Caco-2 (cell line): ENCODE measurements around the gene PCIF1. TPM values are rescaled to one million over a fixed set of nuclear protein-coding genes. Genes with fewer than 3 reads are reported as not detected.

Experiments
- BruUV-seq: library from RNA; stranded (reverse); fragments of 400-500 nt; replicated peaks from 2 replicates; lab custom pipeline; 2021; lab: Mats Ljungman, UMichigan
- CTCF ChIA-PET: fragments of 300-600 bp; sonication (Branson Sonifier 250); formaldehyde crosslinking; loops from one replicate; lab custom pipeline; 2022; ENCODE audit warnings: antibody characterized with exemption; lab: Charles Lee
- POLR2A ChIA-PET: fragments of 300-600 bp; sonication (Branson Sonifier 250); formaldehyde crosslinking; loops from one replicate; lab custom pipeline; 2022; ENCODE audit warnings: antibody characterized with exemption; lab: Charles Lee
- DNase-seq, 2 experiments: peaks; one replicate each; pipeline versions ENCODE4 v3.0.0 to v3.0.0-alpha.2; 2020 to 2022
- H3K27me3 ChIP-seq: replicated peaks from 2 replicates; pipeline ENCODE4 v1.6.0; 2011; ENCODE audit warnings: low read length; ENCODE audit not compliant: control insufficient read depth, insufficient read depth
- H3K36me3 ChIP-seq: 2 replicates; pipeline ENCODE4 v1.5.1; 2011; ENCODE audit warnings: low read length; ENCODE audit not compliant: control insufficient read depth, insufficient read depth
- H3K4me1 ChIP-seq: fragments of 250-450 bp; sonication (Bioruptor Pico); 2 replicates; pipeline ENCODE4 v1.5.1; 2020; ENCODE audit warnings: mild to moderate bottlenecking
- H3K4me3 ChIP-seq: 2 replicates; pipeline ENCODE4 v1.5.1; 2011; ENCODE audit warnings: low read depth, mild to moderate bottlenecking, control low read depth, low read length
- H3K9me3 ChIP-seq: fragments of 250-450 bp; sonication (Bioruptor Pico); 2 replicates; pipeline ENCODE4 v1.5.1; 2020; ENCODE audit warnings: mild to moderate bottlenecking, moderate library complexity
- H3K27ac Mint-ChIP-seq: one replicate; pipeline ENCODE4 v1.8.0; 2022; ENCODE audit warnings: mixed read lengths; ENCODE audit not compliant: unreplicated experiment
- H3K27me3 Mint-ChIP-seq: one replicate; pipeline ENCODE4 v1.8.0; 2022; ENCODE audit warnings: mixed read lengths; ENCODE audit not compliant: insufficient read depth, unreplicated experiment
- H3K36me3 Mint-ChIP-seq: one replicate; pipeline ENCODE4 v1.8.0; 2022; ENCODE audit warnings: mild to moderate bottlenecking, mixed read lengths; ENCODE audit not compliant: insufficient read depth, unreplicated experiment
- H3K4me1 Mint-ChIP-seq: one replicate; pipeline ENCODE4 v1.8.0; 2022; ENCODE audit warnings: low read depth, mixed read lengths; ENCODE audit not compliant: unreplicated experiment
- H3K4me3 Mint-ChIP-seq: one replicate; pipeline ENCODE4 v1.8.0; 2022; ENCODE audit warnings: mild to moderate bottlenecking, moderate library complexity, mixed read lengths; ENCODE audit not compliant: unreplicated experiment
- H3K9me3 Mint-ChIP-seq: one replicate; pipeline ENCODE4 v1.8.0; 2022; ENCODE audit warnings: mixed read lengths; ENCODE audit not compliant: unreplicated experiment
- CTCF ChIP-seq, 2 experiments: fragments of 200-600 bp in 1 of 2; IDR thresholded peaks; 1 replicate in 1 of 2; 2 replicates in 1 of 2; pipeline versions ENCODE4 v1.5.1 to v1.8.0; 2011 to 2022; ENCODE audit warnings: antibody characterized with exemption in 1 of 2, control low read depth in 1 of 2, inconsistent platforms in 1 of 2, low read depth in 1 of 2, low read length in 1 of 2, mild to moderate bottlenecking in 1 of 2, moderate library complexity in 1 of 2; ENCODE audit not compliant: insufficient read depth in 1 of 2, severe bottlenecking in 1 of 2, unreplicated experiment in 1 of 2
- intact Hi-C: fragments of 100-400 bp; cut with micrococcal nuclease; formaldehyde crosslinking; loops from one replicate; pipeline ENCODE4 v1.10.0; 2022; ENCODE audit not compliant: unreplicated experiment
- total RNA-seq: library from RNA; stranded (reverse); gene quantifications from 2 replicates; pipeline ENCODE4 v1.2.3, GENCODE V29; 2022

Gene PCIF1
- total RNA-seq, 1 experiment from 2014 or later, result 75.9 TPM

DNA sequence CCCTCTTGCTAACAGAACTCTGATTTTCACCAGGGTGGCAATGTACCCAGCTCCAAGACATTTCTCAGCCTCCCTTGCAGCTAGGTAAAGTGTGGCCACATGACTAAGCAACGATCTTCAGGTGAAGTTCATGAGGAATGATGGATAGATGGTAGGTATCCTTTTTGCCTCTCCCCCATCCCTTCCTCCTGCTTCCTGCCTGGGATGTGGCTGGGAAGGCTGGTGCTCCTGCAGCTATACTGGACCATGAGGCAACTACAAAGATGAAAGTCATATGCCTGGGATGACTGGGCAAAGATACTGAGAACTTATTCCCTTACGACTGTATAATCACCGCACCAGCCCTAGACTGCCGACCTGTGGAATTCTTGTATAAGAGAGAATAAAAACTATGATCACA is 24.1 kb downstream of the PCIF1 start:
- Mint-ChIP-seq H3K27me3 (no peaks in the 10 kb centered on the region), H3K9me3 (no peaks in the 10 kb centered on the region), H3K4me1 (no peaks in the 10 kb centered on the region), H3K27ac (no peak overlapping the region), H3K36me3 (peaks cover 91% of the 10 kb centered on the region), H3K4me3 (no peak overlapping the region)
- Histone ChIP-seq H3K4me3 (no peak overlapping the region), H3K36me3 (peaks cover 33% of the 10 kb centered on the region), H3K9me3 (no peaks in the 10 kb centered on the region), H3K4me1 (no peaks in the 10 kb centered on the region), H3K27me3 (no peaks in the 10 kb centered on the region)
- DNase-seq, result peak in 1 of 2 experiments; percentile 22
- intact Hi-C loops, result no loop called here
- TF ChIP-seq CTCF (IDR thresholded peaks at IDR 0.05; ENCODE audit: insufficient read depth in 1 of 2, low read depth in 1 of 2, low read length in 1 of 2, severe bottlenecking in 1 of 2, unreplicated experiment in 1 of 2), result no peak
- no TSS peak for BruUV-seq
- CTCF ChIA-PET, result interaction anchor here (1.0 to 1.7 kb wide), 3 partner anchors 12 to 133 kb away, joined by 3 to 13 read pairs (median 4); partner anchors contain the start of gene PCIF1
- POLR2A ChIA-PET, result no interaction called here

GRCh38 chr20:45959126-45959525 is 24.6 kb downstream of the PCIF1 start:
- ChIA-PET CTCF (interaction anchor here (1.0 to 2.7 kb wide), 3 partner anchors 11 to 134 kb away, joined by 3 to 24 read pairs (median 4); partner anchors contain the start of gene PCIF1), POLR2A (no interaction called here)

GRCh38 chr20:45959956-45960630 is 25.6 kb downstream of the PCIF1 start:
- Histone ChIP-seq H3K27me3 (no peaks in the 10 kb centered on the region), H3K9me3 (no peaks in the 10 kb centered on the region), H3K4me1 (no peaks in the 10 kb centered on the region), H3K4me3 (no peak overlapping the region), H3K36me3 (peaks cover 36% of the 10 kb centered on the region)
- CTCF ChIA-PET, result interaction anchor here (1.4 to 2.7 kb wide), 4 partner anchors 10 to 70 kb away, joined by 4 to 24 read pairs (median 10); partner anchors contain the start of gene PCIF1
- DNase-seq, result peak in 1 of 2 experiments; percentile 40
- H3K4me3 Mint-ChIP-seq, result no peak overlapping the region
- H3K27ac Mint-ChIP-seq, result no peak overlapping the region
- no peaks in the 10 kb centered on the region for H3K9me3 Mint-ChIP-seq
- H3K27me3 Mint-ChIP-seq, result no peaks in the 10 kb centered on the region
- H3K36me3 Mint-ChIP-seq, result peaks cover 90% of the 10 kb centered on the region
- H3K4me1 Mint-ChIP-seq, result no peaks in the 10 kb centered on the region
- POLR2A ChIA-PET, result interaction anchor here (0.8 to 1.5 kb wide), 2 partner anchors 10 to 25 kb away, joined by 4 to 17 read pairs; no protein-coding TSS in a partner anchor
- intact Hi-C loops, result no loop called here
- no peak for TF ChIP-seq CTCF (IDR thresholded peaks at IDR 0.05; ENCODE audit: insufficient read depth in 1 of 2, low read depth in 1 of 2, low read length in 1 of 2, severe bottlenecking in 1 of 2, unreplicated experiment in 1 of 2)
- BruUV-seq, result no TSS peak

More at GRCh38 chr20:45959126-45959525, 24.6 kb downstream of the PCIF1 start:
- Histone ChIP-seq H3K9me3 (no peaks in the 10 kb centered on the region), H3K27me3 (no peaks in the 10 kb centered on the region), H3K36me3 (peaks cover 36% of the 10 kb centered on the region), H3K4me3 (no peak overlapping the region), H3K4me1 (no peaks in the 10 kb centered on the region)
- Mint-ChIP-seq H3K27me3 (no peaks in the 10 kb centered on the region), H3K4me1 (no peaks in the 10 kb centered on the region), H3K9me3 (no peaks in the 10 kb centered on the region), H3K36me3 (peaks cover 88% of the 10 kb centered on the region), H3K27ac (no peak overlapping the region), H3K4me3 (no peak overlapping the region)
- TF ChIP-seq CTCF (IDR thresholded peaks at IDR 0.05; ENCODE audit: insufficient read depth in 1 of 2, low read depth in 1 of 2, low read length in 1 of 2, severe bottlenecking in 1 of 2, unreplicated experiment in 1 of 2), result no peak
- intact Hi-C loops, result no loop called here
- DNase-seq, result peak in 1 of 2 experiments; percentile 32
- no TSS peak for BruUV-seq
